Panc1 (cell line): Measurements from ENCODE around the gene ZNF30. TPM values are rescaled to one million over a fixed set of nuclear protein-coding genes. Genes with fewer than 3 reads are reported as not detected.
"Not testable (repeated sequence)": the region's sequence is repeated elsewhere in the genome, so short reads cannot be mapped to it uniquely, and the experiment has no call there.

Source experiments
- ATAC-seq: fragments of 200-7000 bp; cut with Tn5 transposase; 2 replicates; pipeline ENCODE4 v1.9.1; 2020; ENCODE audit warnings: mild to moderate bottlenecking, moderate library complexity
- BruUV-seq: library from RNA; stranded (reverse); fragments of 400-500 nt; replicated peaks from 2 replicates; lab custom pipeline; 2021; lab: Mats Ljungman, UMichigan
- CTCF ChIA-PET: fragments of 300-600 bp; sonication (Branson Sonifier 250); formaldehyde crosslinking; loops from one replicate; lab custom pipeline; 2022; ENCODE audit warnings: antibody characterized with exemption; lab: Charles Lee
- POLR2A ChIA-PET: fragments of 300-600 bp; sonication (Branson Sonifier 250); formaldehyde crosslinking; loops from one replicate; lab custom pipeline; 2022; ENCODE audit warnings: antibody characterized with exemption; lab: Charles Lee
- DNase-seq: peaks from one replicate; pipeline ENCODE4 v3.0.0-alpha.2; 2010; ENCODE audit warnings: low read depth, low spot score
- H3K27ac ChIP-seq: 2 replicates; pipeline ENCODE4 v1.5.1; 2011; ENCODE audit warnings: mild to moderate bottlenecking, low read length, inconsistent platforms
- H3K27me3 ChIP-seq: fragments of 200-500 bp; sonication (Bioruptor generic); 2 replicates; pipeline ENCODE4 v1.6.0; 2014; ENCODE audit warnings: low read length, inconsistent platforms; ENCODE audit not compliant: control insufficient read depth, insufficient read depth
- H3K36me3 ChIP-seq: fragments of 200-500 bp; sonication (Bioruptor generic); 2 replicates; pipeline ENCODE4 v1.5.1; 2014; ENCODE audit warnings: inconsistent platforms, mild to moderate bottlenecking, low read length, moderate library complexity; ENCODE audit not compliant: control insufficient read depth, insufficient read depth
- H3K4me1 ChIP-seq: 2 replicates; pipeline ENCODE4 v1.5.1; 2011; ENCODE audit warnings: inconsistent platforms, mild to moderate bottlenecking, low read length, moderate library complexity; ENCODE audit not compliant: control insufficient read depth, insufficient read depth
- H3K4me3 ChIP-seq, 2 experiments: 2 replicates each; pipeline ENCODE4 v1.5.1; 2011 to 2012; ENCODE audit warnings: low read depth in 2 of 2, low read length in 2 of 2, mild to moderate bottlenecking in 2 of 2, inconsistent platforms in 1 of 2, moderate library complexity in 1 of 2
- H3K9me3 ChIP-seq: fragments of 200-500 bp; sonication (Bioruptor generic); 2 replicates; pipeline ENCODE4 v1.5.1; 2014; ENCODE audit warnings: low read depth, mild to moderate bottlenecking, inconsistent platforms, low read length, moderate library complexity; ENCODE audit not compliant: control insufficient read depth, insufficient read depth
- CTCF ChIP-seq: fragments of 450-650 bp; IDR thresholded peaks from 2 replicates; pipeline ENCODE4 v1.5.1; 2017; ENCODE audit warnings: mild to moderate bottlenecking
- POLR2AphosphoS5 ChIP-seq: IDR thresholded peaks from 2 replicates; pipeline ENCODE4 v1.6.1; 2012; ENCODE audit warnings: mild to moderate bottlenecking, low read depth, low read length, moderate library complexity
- REST ChIP-seq, 2 experiments: IDR thresholded peaks; 2 replicates each; pipeline ENCODE4 v1.6.1; 2011 to 2012; ENCODE audit warnings: low read depth in 2 of 2, control low read depth in 1 of 2, low read length in 1 of 2, mild to moderate bottlenecking in 1 of 2, moderate library complexity in 1 of 2; ENCODE audit not compliant: insufficient read depth in 1 of 2
- SIN3A ChIP-seq: IDR thresholded peaks from 2 replicates; pipeline ENCODE4 v1.6.1; 2012; ENCODE audit warnings: low read depth, mild to moderate bottlenecking, low read length, moderate library complexity, borderline replicate concordance; ENCODE audit not compliant: insufficient read depth
- TCF7L2 ChIP-seq: IDR thresholded peaks from 2 replicates; pipeline ENCODE4 v1.6.1; 2011; ENCODE audit warnings: mild to moderate bottlenecking, low read depth, low read length, inconsistent platforms
- in situ Hi-C: cut with HindIII; loops from 2 replicates; pipeline ENCODE4 v1.10.0; 2016; ENCODE audit warnings: low sequenced_read_pairs, low pct_unique_long_range_greater_than_20kb
- intact Hi-C: fragments of 100-400 bp; cut with micrococcal nuclease; formaldehyde crosslinking; loops from one replicate; pipeline ENCODE4 v1.10.0; 2022; ENCODE audit not compliant: unreplicated experiment
- total RNA-seq: library from RNA; stranded (reverse); gene quantifications from one replicate; pipeline ENCODE4 v1.2.1, GENCODE V29; 2021; ENCODE audit not compliant: unreplicated experiment

Gene ZNF30
- total RNA-seq, 1 experiment from 2014 or later: 5.3 TPM

DNA sequence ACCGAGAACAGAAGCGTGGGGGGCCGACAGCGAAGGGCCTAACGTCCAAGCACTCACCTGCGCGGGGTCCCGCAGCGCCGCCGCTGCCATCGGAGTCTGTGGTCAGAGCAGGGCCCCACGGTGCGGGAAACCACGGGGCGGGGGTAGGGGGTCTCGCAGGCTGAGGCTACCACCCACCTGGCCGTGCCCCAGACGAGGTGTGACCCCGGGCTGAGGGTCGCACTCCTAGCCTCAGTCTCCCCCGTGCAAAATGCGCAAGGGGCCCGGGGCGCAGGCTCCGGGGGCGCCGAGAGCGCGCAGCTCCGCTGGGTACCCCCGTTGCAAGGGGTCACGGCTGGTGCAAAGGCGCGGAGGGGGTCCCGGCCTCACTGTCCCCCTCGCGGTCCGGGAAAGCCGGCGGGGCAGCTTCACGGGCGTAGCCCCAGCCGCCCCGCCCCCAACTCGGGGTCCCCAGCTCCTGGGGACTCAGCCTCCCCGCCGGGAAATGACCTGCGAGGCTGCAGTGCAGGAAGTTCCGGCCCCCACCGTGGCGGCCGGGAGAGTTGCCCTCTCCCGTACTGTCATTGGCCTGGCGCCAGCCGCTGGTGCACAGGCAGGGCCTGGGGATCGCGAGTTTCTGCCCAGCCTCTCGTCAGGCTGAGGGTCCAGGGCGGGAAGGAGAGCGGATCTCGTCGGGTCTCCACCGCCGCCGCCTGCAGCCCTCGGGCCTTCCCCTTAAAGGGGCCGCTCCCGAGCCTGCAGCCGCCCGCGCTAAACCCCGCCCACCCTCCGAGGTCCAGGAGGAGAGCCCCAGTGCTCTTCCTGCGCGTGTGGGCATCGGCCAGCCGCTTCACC, 37.1 kb downstream of the ZNF30 start, which contains the start of gene ZNF792:
ZNF792 (minus strand) TSS at position 657 of the 834 bp plus-strand sequence; CDS start at position 90, 567 bp downstream.
- CTCF ChIA-PET: interaction anchor here (0.7 kb wide), 1 partner anchor 63 kb away, joined by 4 read pairs; no protein-coding TSS in a partner anchor
- TF ChIP-seq REST (IDR thresholded peaks at IDR 0.05; ENCODE audit: insufficient read depth in 1 of 2, low read depth in 2 of 2, low read length in 1 of 2) (no peak), TCF7L2 (no peak), CTCF (no peak), POLR2AphosphoS5 (no peak), SIN3A (no peak)
- Histone ChIP-seq H3K4me3 (peak within 1 kb of the TSS; percentile 64 to 73), H3K9me3 (peaks cover 19% of the 10 kb centered on the region), H3K27me3 (no peaks in the 10 kb centered on the region), H3K36me3 (no peaks in the 10 kb centered on the region), H3K4me1 (0 out of 2 replicates have a peak, but pooled peaks cover 10% of the 10 kb centered on the region), H3K27ac (peak within 1 kb of the TSS; percentile 41)
- ATAC-seq (peak; percentile 90), DNase-seq (no peak)
- in situ Hi-C loops: no loop called here
- no TSS peak for BruUV-seq
- intact Hi-C loops: no loop called here
- POLR2A ChIA-PET: no interaction called here

- ChIA-PET POLR2A (no interaction called here), CTCF (no interaction called here)
- intact Hi-C loops: no loop called here
- in situ Hi-C loops: no loop called here
- H3K27ac ChIP-seq: no peak overlapping the region
- no peaks in the 10 kb centered on the region for H3K36me3 ChIP-seq
- ATAC-seq (no peak), DNase-seq (no peak)
- H3K4me3 ChIP-seq: peak overlapping the region in 1 of 2 experiments; percentile 64; a peak in 2 of 4 replicates
- TF ChIP-seq TCF7L2 (no peak), REST (IDR thresholded peaks at IDR 0.05; ENCODE audit: insufficient read depth in 1 of 2, low read depth in 2 of 2, low read length in 1 of 2) (no peak), POLR2AphosphoS5 (no peak), CTCF (no peak), SIN3A (no peak)
- H3K27me3 ChIP-seq: no peaks in the 10 kb centered on the region
- H3K9me3 ChIP-seq: peaks cover 12% of the 10 kb centered on the region
- H3K4me1 ChIP-seq: 0 out of 2 replicates have a peak, but pooled peaks cover 10% of the 10 kb centered on the region
- no TSS peak for BruUV-seq
Measured at GRCh38 chr19:34964598-34964997, 37.9 kb downstream of the ZNF30 start.

DNA sequence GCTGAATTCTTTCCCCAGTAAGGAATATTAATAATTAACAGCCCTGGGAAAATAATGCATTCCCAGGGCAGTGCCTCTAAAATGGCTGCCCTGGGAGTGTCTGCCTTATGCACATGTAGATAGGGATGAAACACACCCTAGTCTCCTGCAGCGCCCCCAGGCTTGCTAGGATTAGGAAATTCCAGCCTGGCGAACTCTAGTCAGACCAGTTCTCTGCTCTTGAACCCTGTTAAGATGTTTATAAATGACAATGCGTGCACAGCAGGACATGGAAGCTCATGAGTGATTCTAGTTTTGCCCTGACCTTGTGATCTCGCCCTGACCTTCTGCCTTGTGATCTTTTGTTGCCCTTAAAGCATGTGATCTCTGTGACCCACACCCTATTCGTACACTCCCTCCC, 38.8 kb downstream of the ZNF30 start:
- BruUV-seq, ATAC-seq, H3K4me3 ChIP-seq, H3K36me3 ChIP-seq, in situ Hi-C loops, CTCF ChIA-PET, intact Hi-C loops, DNase-seq, H3K27me3 ChIP-seq, H3K27ac ChIP-seq, POLR2A ChIA-PET: not testable (repeated sequence)
- Histone ChIP-seq H3K9me3 (peaks cover 10% of the 10 kb centered on the region), H3K4me1 (0 out of 2 replicates have a peak, but pooled peaks cover 10% of the 10 kb centered on the region)
